LHCN-M2 (cell line): ENCODE measurements around the gene CTSW. TPM values are rescaled to one million over a fixed set of nuclear protein-coding genes. Genes with fewer than 3 reads are reported as not detected.

Experiments
- DNase-seq: peaks from one replicate; pipeline ENCODE4 v3.0.0-alpha.2; 2012; ENCODE audit warnings: low read depth
- total RNA-seq: library from RNA; depleted of rRNA; stranded (reverse); fragments of >200 nt; gene quantifications from 2 replicates; pipeline ENCODE4 v1.2.3, GENCODE V29; 2014

The CTSW gene
- total RNA-seq, 1 experiment from 2014 or later, result 0.40 TPM

DNA sequence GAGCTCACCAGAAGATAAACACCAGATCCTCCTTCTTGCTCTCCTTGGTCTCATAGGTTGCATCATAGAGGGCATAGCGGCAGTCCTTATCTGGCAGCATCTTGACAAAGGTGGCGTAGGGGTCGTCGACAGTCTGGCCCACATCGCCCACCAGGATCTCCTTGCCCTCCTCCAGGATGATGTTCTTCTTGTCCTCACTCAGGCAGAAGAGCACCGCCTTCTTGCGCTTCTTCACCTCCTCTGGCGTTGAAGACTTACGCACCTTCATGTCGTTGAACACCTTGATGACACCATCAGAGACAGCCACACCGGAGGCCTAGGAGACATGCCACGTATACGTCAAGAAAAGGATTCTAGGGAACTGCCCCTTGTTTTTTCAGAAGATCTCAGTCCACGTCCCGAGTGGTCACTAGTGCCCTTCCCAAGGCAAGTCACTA is 23.7 kb upstream of the CTSW start:
- no peak for DNase-seq

DNA sequence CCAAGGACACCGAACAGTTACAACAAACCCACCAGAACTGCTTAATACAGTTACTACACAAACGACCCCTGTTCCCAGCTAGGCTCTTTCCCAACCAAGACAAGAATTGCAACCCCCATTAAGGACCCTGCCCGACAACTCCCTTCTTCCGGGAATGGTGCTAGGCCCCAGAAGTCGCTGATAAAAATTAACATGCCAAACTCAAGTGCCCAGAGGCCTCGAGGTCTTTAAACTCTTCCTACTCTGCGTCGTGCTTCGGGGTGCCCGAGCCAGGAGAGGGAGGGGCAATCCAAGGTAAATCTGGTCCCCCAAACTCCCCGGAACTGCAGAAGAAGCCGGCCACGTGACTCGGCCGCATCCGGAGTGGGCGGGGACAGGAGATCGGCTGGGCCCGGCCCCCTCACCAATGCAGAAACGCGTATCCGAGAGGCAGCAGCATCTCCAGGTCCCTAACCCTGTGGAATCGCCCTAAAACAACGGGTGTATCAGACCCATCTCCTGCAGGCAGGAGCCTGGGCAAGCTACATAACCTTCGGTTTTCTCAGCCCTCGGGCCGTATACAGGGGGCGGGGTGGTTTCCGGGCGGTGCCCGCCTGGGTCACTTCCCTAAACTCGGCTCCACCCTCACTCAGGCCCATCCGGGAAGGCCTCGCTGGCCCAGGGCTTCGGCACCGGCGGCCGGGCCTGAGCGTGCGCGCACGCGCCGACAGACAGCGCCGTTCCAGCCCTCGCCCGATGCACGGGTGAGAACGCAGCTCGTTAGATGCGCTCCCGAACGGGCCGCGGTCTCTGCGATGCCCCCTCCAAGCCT is 22.7 kb upstream of the CTSW start:
- DNase-seq, result peak; percentile 63

DNA sequence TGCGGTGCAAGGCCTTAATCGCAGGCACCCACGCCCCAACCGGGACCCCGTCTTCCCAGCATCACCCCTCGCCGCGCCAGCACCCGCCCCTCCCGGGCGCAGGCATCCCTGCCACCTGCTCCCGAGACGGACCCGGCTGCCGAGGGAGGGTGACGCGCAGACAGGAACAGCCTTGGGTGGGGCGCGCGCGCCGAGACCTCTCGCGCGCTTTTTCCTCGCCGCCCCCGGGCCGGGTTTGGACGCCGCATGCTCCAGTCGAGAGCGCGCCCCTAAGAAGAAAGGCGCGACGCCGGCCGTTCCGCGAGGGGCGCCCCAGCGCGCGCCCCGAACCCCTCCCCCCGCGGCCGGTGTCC is 22.2 kb upstream of the CTSW start:
- peak; percentile 47 for DNase-seq

DNA sequence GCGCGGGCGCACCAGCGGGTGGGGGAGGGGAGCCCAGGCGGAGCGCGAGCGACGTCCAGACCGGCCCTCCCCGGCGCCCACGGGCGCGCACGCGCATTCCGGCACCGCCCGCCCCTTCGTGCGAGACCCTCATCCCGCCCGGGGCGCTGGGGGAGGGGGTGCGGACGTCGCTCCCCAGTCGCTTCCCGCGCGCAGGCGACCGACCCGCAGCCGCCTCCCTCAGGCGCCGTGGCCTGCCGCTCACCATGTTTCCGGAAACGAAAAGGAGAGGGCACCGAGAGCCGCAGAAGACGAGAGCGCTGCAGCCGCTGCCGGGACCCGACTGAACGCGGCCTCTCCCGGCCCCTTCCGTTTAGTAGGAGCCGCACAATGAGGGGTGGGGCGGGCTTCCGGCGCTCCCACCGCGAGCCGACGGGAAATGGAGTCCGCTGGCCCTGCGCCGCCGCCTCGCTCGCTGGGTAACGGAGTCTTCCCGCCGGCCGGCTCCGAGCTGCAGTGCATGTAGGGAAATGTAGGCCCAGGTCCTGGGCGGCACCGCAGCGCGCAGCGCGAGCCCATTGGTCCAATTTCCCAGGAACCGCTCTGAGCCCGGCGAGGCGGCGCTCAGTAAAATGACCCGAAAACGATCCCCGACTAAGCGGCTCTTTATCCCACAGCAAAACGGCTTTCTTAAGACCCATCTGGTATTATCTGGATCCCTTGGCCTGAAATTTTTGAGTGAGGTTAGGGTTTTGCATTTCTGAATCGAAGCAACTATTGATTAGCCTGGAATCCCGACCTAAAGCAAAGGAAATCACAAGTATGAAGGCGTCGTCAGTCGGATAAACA is 21.6 kb upstream of the CTSW start, which contains the start of gene CFL1:
Gene CFL1 (minus strand): TSS at position 328 of the 828 bp plus-strand sequence. CDS start 81 bp downstream, at position 247.
- peak; percentile 97 for DNase-seq

DNA sequence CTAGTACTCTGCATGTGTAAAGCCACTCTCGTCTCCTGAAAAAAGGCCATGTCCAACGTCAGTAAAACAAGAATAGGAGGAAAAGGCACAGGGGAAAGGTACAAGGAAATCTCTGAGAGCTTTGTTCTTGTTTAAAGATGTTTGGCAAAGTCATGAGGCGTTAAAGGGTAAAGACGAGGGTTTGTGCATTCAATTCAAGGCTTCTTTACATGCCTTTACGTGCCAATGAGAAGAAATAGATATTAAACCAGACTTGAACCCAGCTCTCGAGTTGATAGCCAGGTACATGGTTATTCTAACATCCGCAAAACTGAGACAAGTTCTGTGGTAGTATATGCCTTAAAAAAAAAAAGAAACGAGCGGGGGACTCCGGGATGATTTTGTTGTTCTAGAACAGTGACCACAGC is 21.0 kb upstream of the CTSW start:
- DNase-seq, result no peak

DNA sequence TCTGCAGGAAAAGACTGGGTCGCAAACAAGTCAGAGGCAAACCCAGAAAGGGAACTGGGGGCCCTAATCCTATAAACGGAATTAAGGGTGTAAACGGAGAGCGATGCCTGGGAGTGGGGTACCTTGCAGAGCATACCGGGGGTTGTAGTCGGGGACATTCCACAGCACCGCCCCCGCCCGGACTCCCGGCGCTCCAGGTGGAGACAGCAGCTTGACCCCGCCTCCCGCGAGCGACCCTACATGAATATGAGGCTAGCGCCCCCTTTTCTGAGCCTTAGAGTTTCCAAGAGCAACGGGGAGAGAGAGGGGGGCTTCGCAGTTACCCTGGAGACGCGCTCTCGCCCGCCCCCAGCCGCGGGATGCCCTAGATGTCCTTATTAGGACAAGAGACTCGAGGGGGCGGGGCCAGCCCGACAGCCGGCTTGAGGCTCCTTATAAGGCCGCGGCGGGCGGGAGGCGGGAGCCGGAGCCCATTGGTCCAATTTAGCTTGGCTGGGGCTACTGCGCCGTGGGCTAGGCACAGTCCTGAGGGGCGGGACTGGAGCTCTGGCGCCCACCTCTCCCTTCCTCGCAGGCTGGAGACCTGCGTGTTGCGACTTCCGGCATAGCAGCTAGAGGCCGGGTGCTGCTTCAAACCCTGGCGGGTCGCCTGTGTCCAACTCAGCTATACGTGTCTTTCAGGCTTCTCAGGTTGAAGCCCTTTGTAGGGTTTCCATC is 20.4 kb upstream of the CTSW start:
- DNase-seq, result peak; percentile 97

DNA sequence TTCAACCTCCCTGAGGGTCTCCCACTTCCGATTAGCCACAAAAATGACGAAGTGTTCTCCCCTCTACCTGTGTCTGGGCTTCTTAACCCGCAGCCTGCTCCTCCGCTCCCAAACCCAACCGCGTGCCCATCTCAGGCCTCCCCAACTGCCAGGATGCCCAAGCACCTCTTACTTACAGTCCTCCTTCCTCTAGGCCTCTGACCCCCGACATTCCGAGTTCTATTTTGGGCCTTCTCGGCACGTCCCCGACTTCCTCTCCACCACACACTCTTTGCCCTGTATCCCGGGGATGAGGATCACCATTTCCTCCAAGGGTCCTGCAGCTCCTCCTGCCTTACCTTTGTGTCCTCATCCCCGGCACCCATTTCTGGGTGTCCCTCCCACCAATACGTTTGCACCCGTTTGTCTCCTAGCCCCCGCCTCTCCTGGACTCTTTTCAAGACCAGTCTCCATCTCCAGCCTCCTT is 19.8 kb upstream of the CTSW start:
- DNase-seq, result no peak

DNA sequence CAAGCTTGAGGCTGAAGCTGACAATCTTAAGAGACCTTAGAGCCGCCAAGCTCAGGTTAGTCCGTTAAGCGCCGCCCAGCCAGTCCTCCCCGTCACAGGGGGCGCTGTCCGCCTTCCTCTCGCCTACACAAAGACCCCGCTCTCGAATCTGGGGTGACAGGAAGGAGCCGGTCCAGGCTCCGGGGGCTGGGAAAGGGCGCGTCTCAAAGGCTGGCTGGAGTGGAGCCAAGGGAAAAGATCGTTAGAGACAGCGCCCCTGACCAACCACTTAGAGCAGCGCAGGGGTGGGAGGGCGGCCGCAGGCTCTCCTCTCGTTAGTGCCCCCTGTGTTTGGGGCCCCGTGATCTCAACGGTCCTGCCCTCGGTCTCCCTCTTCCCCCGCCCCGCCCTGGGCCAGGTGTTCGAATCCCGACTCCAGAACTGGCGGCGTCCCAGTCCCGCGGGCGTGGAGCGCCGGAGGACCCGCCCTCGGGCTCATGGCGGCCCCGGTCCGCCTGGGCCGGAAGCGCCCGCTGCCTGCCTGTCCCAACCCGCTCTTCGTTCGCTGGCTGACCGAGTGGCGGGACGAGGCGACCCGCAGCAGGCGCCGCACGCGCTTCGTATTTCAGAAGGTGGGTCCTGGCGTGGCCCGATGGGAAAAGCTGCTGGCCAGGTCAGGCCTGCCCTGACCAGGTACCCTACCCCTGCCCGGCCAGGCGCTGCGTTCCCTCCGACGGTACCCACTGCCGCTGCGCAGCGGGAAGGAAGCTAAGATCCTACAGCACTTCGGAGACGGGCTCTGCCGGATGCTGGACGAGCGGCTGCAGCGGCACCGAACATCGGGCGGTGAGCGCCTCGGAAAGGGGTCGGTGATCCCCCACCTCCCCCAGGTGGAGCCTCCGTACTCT is 19.1 kb upstream of the CTSW start, which contains the start of gene MUS81:
Gene MUS81 (plus strand): TSS at position 156 of the 887 bp plus-strand sequence. CDS start 321 bp downstream, at position 477.
- DNase-seq, result peak; percentile 98

DNA sequence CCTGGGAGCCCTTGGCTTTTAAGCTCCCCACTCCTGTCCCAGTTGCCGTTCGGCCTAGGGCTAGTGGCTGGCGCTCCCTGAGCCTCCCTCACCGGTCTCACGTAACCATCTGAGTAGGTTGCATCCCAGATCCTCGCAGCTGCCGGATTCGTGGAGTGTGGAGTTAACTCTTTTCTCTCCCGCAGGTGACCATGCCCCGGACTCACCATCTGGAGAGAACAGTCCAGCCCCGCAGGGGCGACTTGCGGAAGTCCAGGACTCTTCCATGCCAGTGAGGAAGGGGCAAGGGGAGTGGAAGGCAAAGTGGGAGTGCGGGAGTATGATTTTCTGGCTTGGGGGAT is 18.5 kb upstream of the CTSW start:
- DNase-seq, result no peak

DNA sequence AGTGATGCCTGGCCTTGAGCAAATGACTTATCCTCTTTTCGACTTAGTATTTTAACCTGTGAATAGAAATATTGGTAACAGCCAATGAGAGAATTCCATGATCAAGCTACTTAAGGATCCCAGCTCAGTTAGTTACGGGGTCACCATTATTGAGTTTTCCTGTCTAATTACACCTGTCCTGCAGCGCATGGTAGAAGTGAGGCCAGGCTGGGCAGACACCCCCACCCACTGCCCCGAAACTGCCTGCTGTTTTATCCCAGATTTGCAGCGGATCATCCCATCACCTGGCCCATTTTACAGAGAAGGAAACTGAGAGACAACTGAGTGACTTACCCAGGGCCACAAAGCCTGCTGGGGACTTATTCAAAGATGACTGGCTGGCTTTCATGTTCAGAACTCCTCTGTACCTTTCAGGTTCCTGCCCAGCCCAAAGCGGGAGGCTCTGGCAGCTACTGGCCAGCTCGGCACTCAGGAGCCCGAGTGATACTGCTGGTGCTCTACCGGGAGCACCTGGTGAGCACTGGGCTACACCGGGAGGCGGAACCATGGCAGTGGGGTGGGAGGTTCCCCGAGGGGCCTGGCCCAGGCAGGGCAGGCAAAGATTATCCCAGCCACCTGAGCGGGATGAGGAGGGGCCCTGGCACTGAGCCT is 18.0 kb upstream of the CTSW start:
- no peak for DNase-seq

DNA sequence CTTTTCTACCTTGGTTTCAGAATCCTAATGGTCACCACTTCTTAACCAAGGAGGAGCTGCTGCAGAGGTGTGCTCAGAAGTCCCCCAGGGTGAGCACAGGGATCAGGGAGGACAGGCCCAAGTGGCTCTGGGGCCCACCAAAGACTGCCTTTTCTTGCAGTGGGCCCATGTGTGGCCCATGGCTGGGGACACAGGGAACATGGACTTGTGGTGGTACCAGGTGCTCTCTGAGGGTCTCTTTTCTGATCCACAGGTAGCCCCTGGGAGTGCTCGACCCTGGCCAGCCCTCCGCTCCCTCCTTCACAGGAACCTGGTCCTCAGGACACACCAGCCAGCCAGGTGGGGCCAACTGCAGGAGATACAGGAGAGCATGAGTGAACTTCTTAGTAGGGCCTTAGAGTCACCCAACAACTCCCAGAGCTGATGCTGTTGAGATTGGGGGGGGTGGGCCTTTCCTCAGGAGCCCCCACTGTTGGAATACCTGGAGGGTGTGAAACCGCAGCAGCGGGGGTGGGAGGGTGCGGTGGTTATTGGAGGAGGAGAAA is 17.4 kb upstream of the CTSW start:
- DNase-seq, result no peak

DNA sequence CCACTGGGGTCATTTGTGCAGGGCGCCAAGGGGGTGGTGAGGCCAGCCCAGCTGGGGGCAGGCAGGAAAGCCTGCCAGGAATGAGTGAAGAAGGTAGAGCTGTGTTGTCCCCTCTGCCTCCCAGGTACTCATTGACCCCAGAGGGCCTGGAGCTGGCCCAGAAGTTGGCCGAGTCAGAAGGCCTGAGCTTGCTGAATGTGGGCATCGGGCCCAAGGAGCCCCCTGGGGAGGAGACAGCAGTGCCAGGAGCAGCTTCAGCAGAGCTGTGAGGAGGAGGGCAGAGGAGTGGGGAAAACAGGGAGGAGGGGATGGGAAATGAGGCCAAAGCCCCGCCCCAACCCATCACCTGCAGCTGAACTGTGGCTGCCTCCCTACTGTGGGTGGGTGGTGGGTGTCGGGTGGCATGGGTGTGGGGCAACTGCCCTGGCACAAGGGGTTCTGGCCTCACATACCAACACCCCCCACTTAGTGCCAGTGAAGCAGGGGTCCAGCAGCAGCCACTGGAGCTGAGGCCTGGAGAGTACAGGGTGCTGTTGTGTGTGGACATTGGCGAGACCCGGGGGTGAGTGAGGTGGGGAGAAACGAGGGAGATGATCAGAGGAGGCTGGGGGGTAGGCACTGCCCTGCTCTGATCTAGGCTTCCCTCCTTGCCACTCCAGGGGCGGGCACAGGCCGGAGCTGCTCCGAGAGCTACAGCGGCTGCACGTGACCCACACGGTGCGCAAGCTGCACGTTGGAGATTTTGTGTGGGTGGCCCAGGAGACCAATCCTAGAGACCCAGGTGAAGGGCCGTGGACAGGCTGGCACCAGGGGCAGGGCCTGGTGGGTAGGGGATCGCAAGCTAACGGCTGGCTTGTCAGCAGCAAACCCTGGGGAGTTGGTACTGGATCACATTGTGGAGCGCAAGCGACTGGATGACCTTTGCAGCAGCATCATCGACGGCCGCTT is 16.4 kb upstream of the CTSW start:
- DNase-seq, result no peak

DNA sequence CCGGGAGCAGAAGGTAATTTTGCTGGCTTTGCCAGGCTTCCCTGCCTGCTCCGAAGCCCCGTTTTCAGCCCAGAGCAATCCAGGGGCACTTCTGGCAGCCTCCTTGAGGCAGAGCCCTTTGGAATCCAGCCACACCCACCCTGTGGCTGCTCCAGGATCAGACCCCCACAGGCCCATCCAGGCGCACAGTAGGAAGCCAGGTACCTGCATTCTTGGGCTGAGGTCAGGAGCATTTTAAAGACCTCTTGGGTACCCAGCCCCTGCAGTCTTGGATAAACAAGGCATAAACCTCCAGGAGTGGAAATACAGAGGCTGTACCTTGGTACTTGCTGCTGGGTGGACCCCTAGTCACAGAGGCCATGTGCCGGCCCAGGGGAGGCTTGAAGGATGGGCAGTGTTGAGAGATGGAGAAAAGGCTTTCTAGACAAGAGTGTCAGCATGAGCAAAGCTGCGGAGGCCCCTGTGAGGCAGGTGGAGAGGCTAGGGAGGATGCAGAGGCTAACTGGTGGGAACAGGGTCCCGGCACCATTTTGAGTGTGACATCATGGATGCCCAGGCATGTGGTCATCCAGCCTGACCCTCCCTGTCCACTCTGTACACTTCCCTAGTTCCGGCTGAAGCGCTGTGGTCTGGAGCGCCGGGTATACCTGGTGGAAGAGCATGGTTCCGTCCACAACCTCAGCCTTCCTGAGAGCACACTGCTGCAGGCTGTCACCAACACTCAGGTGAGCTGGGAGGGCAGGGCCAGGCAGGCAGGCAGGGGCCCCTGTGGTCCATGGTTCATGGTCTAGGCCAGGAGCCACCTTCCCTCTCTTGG is 15.5 kb upstream of the CTSW start:
- no peak for DNase-seq

DNA sequence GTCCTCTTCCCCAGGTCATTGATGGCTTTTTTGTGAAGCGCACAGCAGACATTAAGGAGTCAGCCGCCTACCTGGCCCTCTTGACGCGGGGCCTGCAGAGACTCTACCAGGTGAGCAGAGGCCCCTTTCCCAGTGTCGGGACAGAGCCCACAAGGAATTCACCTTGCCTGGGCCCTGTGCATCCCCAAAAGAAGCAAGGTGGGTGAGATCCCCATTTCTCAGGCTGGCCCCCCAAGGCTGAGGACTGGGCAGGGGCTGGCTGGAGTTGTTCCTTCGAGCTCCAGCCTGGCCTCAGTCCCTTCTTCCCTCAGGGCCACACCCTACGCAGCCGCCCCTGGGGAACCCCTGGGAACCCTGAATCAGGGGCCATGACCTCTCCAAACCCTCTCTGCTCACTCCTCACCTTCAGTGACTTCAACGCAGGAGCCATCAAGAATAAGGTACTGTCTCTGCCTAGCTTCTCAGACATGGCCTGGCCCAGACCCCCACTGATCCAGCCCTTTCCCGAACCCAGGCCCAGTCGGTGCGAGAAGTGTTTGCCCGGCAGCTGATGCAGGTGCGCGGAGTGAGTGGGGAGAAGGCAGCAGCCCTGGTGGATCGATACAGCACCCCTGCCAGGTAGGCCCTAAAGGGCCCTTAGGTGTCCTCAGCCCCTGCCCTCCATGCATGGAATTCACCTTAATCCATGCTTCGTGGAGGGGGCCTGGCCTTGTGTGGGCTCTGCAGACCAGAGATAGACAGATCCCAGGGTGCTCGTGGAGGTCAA is 14.7 kb upstream of the CTSW start:
- DNase-seq, result no peak

DNA sequence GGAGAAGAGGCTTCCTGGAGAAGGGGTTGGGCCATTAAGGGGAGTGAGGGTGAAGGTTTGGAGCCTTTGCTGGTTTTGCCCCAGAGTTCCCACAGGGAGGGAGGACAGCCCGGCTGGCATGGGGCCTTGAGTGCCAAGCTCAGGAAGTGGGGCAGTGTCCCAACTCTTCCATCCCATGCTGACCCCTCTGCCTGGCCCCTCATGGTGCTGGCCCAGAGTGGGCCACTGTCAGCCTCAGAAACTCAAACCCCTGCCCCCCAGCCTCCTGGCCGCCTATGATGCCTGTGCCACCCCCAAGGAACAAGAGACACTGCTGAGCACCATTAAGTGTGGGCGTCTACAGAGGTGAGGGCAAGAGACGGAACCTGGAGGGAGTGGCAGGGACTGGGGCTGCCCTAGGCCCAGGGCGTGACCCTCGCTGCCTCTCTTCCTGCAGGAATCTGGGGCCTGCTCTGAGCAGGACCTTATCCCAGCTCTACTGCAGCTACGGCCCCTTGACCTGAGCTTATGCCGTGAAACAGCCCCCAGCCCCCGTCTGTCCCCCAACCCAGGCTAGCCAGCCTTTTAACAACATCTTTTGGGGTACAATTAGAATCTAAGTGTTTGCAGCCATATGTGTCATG is 14.0 kb upstream of the CTSW start:
- DNase-seq, result no peak

DNA sequence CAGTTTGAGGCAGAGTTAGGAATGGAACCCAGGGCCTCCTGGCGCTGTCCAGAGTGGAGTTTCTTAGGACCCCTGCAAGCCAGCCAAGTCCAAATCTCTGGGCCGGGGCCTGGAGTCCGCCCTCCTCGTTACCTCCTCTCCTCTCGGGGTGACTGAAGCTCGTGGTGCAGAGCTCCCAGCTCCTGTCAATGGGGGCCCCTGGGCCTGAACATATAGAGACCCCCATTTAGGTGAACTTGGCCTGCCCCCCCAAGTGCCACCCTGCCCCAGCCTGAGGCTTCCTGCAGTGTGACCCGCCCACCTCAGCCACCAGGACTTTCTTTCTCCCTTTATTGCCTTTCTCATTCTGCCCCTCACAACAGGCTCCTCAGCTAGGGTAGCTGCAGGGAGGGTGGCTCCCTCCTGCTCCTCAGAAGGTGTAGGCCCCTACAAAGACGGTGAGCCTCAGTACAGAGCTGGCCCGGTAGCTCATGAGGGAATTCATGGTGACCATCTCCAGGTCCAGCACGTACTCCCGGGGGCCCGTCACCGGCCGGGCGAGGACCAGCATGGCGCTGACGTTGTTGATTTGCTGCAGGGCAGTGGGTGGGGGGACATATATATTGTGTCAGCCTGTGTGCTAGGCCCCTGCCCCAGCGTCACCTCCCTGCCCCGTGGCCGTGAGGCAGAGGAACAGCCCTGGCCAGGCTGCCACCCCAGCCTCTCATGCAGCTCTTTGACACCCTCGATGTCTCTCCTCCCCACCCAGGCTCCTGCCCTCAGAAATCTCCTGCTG is 12.9 kb upstream of the CTSW start:
- DNase-seq, result no peak
